ENCODE results near the gene ACVRL1.

Gene ACVRL1

DNA sequence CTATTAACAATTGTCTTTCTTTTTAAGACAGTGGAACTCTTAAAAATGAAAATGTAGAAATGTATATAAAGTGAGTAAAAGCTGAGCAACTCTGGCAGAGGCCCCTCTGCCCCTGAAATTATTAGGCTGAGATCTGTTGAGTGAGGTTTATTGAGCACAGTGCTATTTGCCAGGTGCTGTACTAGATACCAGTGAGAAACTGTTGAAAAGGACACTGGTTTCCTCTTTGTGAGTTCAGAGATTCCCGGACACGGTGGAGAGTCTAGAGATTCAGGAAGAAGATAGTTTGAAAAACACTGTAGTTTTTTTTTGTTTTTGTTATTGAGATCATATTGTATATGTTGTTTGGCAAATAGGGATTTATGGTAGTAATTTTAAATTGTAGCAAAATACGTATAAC, 55.4 kb downstream of the ACVRL1 start:
- no peak for DNase-seq (ENCODE audit: low spot score)

DNA sequence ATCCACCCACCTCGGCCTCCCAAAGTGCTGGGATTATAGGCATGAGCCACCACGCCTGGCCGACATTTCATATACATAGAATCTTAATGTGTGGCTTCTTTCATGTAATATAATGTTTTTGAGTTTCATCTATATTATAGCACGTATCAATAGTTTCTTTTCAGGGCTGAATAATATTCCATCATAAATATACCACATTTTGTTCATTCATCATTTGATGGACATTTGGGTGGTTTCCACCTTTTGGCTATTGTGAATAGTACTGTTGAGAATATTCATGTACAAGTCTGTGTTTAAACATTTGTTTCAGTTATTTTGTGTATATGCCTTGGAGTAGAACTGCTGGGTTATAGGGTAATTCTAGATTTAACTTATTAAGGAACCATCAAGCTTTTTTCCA, 56.2 kb downstream of the ACVRL1 start:
- no peak for DNase-seq (ENCODE audit: low spot score)

DNA sequence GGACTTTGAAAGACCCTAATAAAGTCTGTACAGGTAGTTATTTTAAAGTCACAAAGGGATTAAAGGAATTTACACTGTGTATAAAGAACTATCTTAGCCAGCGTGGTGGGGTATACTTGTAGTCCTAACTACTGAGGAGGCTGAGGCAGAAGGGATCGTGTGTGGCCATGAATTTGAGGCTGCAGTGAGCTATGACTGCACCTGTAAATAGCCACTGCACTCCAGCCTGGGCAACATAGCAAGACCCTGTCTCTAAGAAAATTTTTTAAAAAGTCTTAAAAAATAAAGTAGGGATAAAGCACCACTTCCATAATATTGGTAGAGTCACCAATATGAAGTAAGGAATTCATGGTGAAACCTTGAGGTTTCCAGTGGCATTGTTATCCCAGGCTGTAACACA, 62.3 kb downstream of the ACVRL1 start:
- no peak for DNase-seq (ENCODE audit: low spot score)

DNA sequence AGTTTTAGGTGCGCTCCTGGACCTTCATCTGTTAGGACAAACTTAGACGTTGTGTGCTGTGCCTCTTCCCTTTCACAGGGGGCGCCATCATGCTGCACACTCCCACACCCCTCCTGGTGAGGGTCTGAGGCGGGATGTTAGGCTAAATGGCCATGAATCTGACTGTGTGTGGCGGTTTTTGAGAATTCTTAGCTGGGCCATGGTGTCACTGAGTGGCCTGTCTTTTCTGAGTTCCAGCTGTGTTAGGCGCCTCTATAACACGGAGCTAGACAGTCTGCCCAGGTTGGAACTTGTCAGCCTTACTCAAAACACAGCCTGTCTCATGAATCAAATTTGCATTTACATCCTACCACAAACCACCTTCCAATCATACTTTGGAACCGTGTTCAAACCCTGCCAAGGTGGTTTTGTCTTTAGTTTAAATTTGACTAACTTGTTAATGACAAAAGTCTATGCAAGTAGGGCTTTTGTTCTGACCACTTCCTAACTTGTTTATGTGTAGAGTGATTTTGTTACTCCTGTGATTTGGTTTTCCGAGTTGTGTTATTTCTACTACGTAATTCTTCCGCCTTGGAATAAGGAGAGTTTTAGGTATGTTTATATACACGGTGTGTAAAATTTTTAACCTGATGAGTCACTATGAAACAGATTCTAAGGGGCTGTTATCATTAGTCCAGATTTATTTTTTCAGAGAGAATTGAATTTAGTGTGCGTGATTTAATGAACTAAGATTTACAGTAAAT, 63.8 kb downstream of the ACVRL1 start:
- no peak for DNase-seq (ENCODE audit: low spot score)

DNA sequence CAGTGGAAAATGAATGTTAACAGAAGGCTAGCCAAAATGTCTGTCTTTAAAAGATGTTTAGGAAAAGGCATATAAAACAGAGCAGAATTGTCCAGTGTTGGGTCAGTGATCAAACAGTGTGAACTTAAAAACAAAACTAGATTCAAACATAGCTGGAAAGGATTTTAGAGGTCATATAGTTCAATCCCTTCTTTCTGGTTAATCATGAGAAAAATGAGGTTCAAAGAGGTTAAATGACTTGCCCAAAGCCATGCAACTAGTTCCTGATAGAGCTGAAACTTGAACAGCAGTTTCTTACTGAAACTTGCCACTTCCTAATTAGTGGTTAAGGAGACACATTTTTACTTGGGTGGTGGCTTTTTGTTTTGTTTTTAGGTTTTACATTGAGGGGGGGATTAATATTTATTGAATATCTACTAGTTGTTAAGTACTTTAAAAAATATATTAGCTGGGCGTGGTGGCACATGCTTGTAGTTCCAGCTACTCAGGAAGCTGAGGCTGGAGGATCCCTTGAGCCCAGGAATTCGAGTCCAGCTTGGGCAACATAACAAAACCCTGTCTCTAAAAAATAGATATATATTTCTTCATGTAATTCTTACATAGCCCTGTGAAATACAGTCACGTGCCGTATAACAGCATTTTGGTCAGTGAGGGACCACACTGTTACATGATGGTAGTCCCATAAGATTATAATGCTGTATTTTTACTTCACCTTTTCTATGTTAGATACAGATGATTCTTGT, 64.5 kb downstream of the ACVRL1 start:
- no peak for DNase-seq (ENCODE audit: low spot score)

DNA sequence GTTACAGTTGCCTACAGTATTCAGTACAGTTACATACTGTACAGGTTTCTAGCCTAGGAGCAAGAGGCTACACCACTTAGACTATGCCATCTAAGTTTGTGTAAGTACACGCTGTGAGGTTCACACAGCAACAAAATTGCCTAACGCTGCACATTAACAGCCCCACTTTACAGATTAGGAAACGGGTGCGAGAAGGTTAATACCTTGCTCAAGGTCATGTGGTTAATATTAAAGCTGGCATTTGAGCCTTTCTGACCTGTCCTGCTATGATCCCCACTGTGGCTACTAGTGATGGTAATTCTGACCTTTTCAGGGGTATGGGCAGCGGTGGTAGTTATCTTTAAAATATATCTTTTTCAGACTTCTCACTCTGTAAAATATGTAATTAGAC, 65.1 kb downstream of the ACVRL1 start:
- DNase-seq (ENCODE audit: low spot score) = no peak

DNA sequence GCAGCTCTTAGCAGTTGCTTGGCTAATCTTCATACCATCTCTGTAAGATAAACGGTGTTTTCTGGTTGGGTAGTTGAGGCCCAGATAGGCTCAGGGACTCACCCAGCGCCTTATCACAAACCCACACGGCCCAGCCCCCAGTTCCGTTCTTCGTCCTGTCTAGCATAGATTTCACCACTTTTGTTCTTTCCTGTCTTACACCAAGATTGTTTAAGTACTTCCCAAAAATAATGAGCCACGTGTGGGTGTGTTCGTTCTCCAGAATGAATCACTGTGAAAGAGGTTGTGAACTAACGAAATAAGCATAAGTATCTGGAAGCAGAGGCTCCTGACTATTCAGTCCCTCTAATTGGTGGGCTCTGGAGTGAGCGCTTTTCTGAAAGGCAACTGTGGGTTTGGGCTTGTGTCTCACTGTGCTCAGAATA, 65.6 kb downstream of the ACVRL1 start:
- DNase-seq (ENCODE audit: low spot score) = peak; percentile 66
